ENCODE results near the gene PCDHGB7.

GRCh38 chr5:141393267-141393666 lies 24.2 kb upstream of the PCDHGB7 start:
- TF ChIP-seq, protein P1, sequence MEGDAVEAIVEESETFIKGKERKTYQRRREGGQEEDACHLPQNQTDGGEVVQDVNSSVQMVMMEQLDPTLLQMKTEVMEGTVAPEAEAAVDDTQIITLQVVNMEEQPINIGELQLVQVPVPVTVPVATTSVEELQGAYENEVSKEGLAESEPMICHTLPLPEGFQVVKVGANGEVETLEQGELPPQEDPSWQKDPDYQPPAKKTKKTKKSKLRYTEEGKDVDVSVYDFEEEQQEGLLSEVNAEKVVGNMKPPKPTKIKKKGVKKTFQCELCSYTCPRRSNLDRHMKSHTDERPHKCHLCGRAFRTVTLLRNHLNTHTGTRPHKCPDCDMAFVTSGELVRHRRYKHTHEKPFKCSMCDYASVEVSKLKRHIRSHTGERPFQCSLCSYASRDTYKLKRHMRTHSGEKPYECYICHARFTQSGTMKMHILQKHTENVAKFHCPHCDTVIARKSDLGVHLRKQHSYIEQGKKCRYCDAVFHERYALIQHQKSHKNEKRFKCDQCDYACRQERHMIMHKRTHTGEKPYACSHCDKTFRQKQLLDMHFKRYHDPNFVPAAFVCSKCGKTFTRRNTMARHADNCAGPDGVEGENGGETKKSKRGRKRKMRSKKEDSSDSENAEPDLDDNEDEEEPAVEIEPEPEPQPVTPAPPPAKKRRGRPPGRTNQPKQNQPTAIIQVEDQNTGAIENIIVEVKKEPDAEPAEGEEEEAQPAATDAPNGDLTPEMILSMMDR (IDR thresholded peaks at IDR 0.05 in 2 of 3, conservative IDR thresholded peaks at IDR 0.05 in 1 of 3; ENCODE audit: control insufficient read depth in 2 of 3, extremely low read depth in 1 of 3, insufficient read depth in 1 of 3, low read depth in 3 of 3, low read length in 3 of 3), result no peak
- no peak for TF ChIP-seq HDAC2 (IDR thresholded peaks at IDR 0.05)
- no peak for TF ChIP-seq SPI1 (IDR thresholded peaks at IDR 0.05; ENCODE audit: borderline replicate concordance, insufficient read depth, low read depth, low read length)
- TF ChIP-seq, protein P2, sequence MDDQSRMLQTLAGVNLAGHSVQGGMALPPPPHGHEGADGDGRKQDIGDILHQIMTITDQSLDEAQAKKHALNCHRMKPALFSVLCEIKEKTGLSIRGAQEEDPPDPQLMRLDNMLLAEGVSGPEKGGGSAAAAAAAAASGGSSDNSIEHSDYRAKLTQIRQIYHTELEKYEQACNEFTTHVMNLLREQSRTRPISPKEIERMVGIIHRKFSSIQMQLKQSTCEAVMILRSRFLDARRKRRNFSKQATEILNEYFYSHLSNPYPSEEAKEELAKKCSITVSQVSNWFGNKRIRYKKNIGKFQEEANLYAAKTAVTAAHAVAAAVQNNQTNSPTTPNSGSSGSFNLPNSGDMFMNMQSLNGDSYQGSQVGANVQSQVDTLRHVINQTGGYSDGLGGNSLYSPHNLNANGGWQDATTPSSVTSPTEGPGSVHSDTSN (IDR thresholded peaks at IDR 0.05; ENCODE audit: insufficient replicate concordance, low read depth, low read length), result no peak
- no peak for TF ChIP-seq SREBF2 (IDR thresholded peaks at IDR 0.05; ENCODE audit: low read length)
- TF ChIP-seq CREB1 (IDR thresholded peaks at IDR 0.05; ENCODE audit: low read depth), result no peak
- TF ChIP-seq CBX5 (IDR thresholded peaks at IDR 0.05; ENCODE audit: low read depth), result no peak
- TF ChIP-seq FOS (IDR thresholded peaks at IDR 0.05; ENCODE audit: borderline replicate concordance, extremely low read depth, insufficient read length), result no peak
- TF ChIP-seq EGR1 (IDR thresholded peaks at IDR 0.05; ENCODE audit: borderline replicate concordance in 1 of 2, low read depth in 2 of 2, low read length in 2 of 2), result no peak
- TF ChIP-seq POLR2A (IDR thresholded peaks at IDR 0.05; ENCODE audit: low read depth, low read length), result no peak
- TF ChIP-seq, protein P3, sequence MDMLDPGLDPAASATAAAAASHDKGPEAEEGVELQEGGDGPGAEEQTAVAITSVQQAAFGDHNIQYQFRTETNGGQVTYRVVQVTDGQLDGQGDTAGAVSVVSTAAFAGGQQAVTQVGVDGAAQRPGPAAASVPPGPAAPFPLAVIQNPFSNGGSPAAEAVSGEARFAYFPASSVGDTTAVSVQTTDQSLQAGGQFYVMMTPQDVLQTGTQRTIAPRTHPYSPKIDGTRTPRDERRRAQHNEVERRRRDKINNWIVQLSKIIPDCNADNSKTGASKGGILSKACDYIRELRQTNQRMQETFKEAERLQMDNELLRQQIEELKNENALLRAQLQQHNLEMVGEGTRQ (IDR thresholded peaks at IDR 0.05; ENCODE audit: borderline replicate concordance, low read depth, low read length), result no peak
- no peak for TF ChIP-seq RAD21 (IDR thresholded peaks at IDR 0.05; ENCODE audit: insufficient read depth, low read depth, low read length)
